Transverse colon (tissue), 3 donors: ENCODE data around the gene PLPP7.

Experiments used
- CTCF ChIP-seq, 5 experiments: fragments of 200-600 bp in 3 of 5; fragments of 450-650 bp in 2 of 5; sonication (generic) in 3 of 5; IDR thresholded peaks; 1 replicate in 2 of 5; 2 replicates in 3 of 5; pipeline ENCODE4 v1.5.1; 2016 to 2017; ENCODE audit warnings: antibody characterized with exemption in 5 of 5, inconsistent platforms in 3 of 5, mild to moderate bottlenecking in 2 of 5, moderate library complexity in 1 of 5
- POLR2A ChIP-seq: fragments of 450-650 bp; IDR thresholded peaks from one replicate; pipeline ENCODE4 v1.6.1; 2016; ENCODE audit warnings: antibody characterized with exemption, mild to moderate bottlenecking, moderate library complexity

GRCh38 chr9:131274674-131275331 lies 14.7 kb upstream of the PLPP7 start:
- TF ChIP-seq POLR2A (peak; percentile 32), CTCF (IDR thresholded peaks at IDR 0.05) (no peak)
